HepG2 (cell line): Measurements from ENCODE around the gene FLACC1. TPM values are rescaled to one million over a fixed set of nuclear protein-coding genes. Genes with fewer than 3 reads are reported as not detected.

Experiments used
- ATAC-seq: fragments of 200-7000 bp; cut with Tn5 transposase; 3 replicates; pipeline ENCODE4 v1.9.1; 2020; ENCODE audit warnings: mild to moderate bottlenecking, moderate library complexity
- BruUV-seq: library from RNA; stranded (reverse); fragments of 400-500 nt; replicated peaks from 2 replicates; lab custom pipeline; 2021; lab: Mats Ljungman, UMichigan
- CTCF ChIA-PET: fragments of 300-600 bp; formaldehyde crosslinking; extraction: SDS; loops from one replicate; lab custom pipeline; 2021; ENCODE audit warnings: low total read pairs, inconsistent platforms, low intra/inter-chr PET ratio; lab: Yijun Ruan, JAX
- POLR2A ChIA-PET: fragments of 350-600 bp; sonication (Branson Sonifier 250); formaldehyde crosslinking; loops from one replicate; lab custom pipeline; 2020; ENCODE audit warnings: antibody characterized with exemption, inconsistent platforms; lab: Yijun Ruan, JAX
- DNase-seq: peaks from one replicate; pipeline ENCODE4 v3.0.0-alpha.2; 2015; ENCODE audit warnings: low spot score
- FAIRE-seq: peaks from 3 replicates; lab custom pipeline; 2011; peaks lifted over from hg19 to GRCh38; lab: Jason Lieb, UNC
- H2AFZ ChIP-seq: one replicate; pipeline ENCODE4 v1.6.1; 2011; ENCODE audit warnings: low read length, inconsistent platforms
- H3K27ac ChIP-seq: fragments of 300-600 bp; 3 replicates; pipeline ENCODE4 v1.8.0; 2011; ENCODE audit warnings: mixed run types, mild to moderate bottlenecking, mixed read lengths, low read length, inconsistent platforms; ENCODE audit not compliant: insufficient read depth; ENCODE audit errors: extremely low read length
- H3K27me3 ChIP-seq, 2 experiments: fragments of 200-600 bp in 1 of 2; 2 replicates in 1 of 2; 3 replicates in 1 of 2; pipeline versions ENCODE4 v1.6.0 to v1.8.0; 2011; ENCODE audit warnings: low read length in 2 of 2, mild to moderate bottlenecking in 2 of 2, moderate library complexity in 2 of 2, inconsistent platforms in 1 of 2; ENCODE audit not compliant: insufficient read depth in 2 of 2, control insufficient read depth in 1 of 2
- H3K36me3 ChIP-seq, 2 experiments: fragments of 200-600 bp in 1 of 2; replicated peaks in 1 of 2; 2 replicates in 1 of 2; 3 replicates in 1 of 2; pipeline versions ENCODE4 v1.5.1 to v1.8.0; 2011; ENCODE audit warnings: low read length in 2 of 2, inconsistent platforms in 1 of 2; ENCODE audit not compliant: insufficient read depth in 2 of 2, control insufficient read depth in 1 of 2
- H3K4me1 ChIP-seq: 2 replicates; pipeline ENCODE4 v1.5.1; 2012; ENCODE audit warnings: low read length, inconsistent platforms; ENCODE audit not compliant: insufficient read depth
- H3K4me2 ChIP-seq: 2 replicates; pipeline ENCODE4 v1.6.0; 2011; ENCODE audit warnings: low read depth, low read length, inconsistent platforms
- H3K4me3 ChIP-seq, 3 experiments: fragments of 200-600 bp in 1 of 3; sonication (generic), shearing (Covaris generic) in 1 of 3; replicated peaks in 1 of 3; 2 replicates each; pipeline ENCODE4 v1.5.1; 2011 to 2016; ENCODE audit warnings: low read length in 3 of 3, inconsistent platforms in 2 of 3, low read depth in 2 of 3, mild to moderate bottlenecking in 2 of 3, control low read depth in 1 of 3, mixed read lengths in 1 of 3; ENCODE audit not compliant: insufficient read depth in 1 of 3
- H3K79me2 ChIP-seq: one replicate; pipeline ENCODE4 v1.6.1; 2011; ENCODE audit warnings: low read length, inconsistent platforms; ENCODE audit not compliant: insufficient read depth
- H3K9ac ChIP-seq: 2 replicates; pipeline ENCODE4 v1.6.0; 2011; ENCODE audit warnings: mild to moderate bottlenecking, low read depth, low read length, inconsistent platforms; ENCODE audit not compliant: insufficient read depth
- H3K9me3 ChIP-seq: 2 replicates; pipeline ENCODE4 v1.5.1; 2012; ENCODE audit warnings: mild to moderate bottlenecking, low read length
- H4K20me1 ChIP-seq: 2 replicates; pipeline ENCODE4 v1.6.0; 2011; ENCODE audit warnings: inconsistent platforms, mild to moderate bottlenecking, low read length, moderate library complexity; ENCODE audit not compliant: insufficient read depth
- AGO1 ChIP-seq: fragments of 200-400 bp; formaldehyde crosslinking; IDR thresholded peaks from 2 replicates; pipeline ENCODE4 v1.6.1; 2017; ENCODE audit warnings: mild to moderate bottlenecking, low read depth, low read length, moderate library complexity; ENCODE audit not compliant: poor library complexity, severe bottlenecking
- CBX5 ChIP-seq: sonication (generic); formaldehyde crosslinking; IDR thresholded peaks from 2 replicates; pipeline ENCODE4 v1.4.0; 2020; ENCODE audit warnings: missing genetic modification reagents, borderline replicate concordance
- HDAC1 ChIP-seq: sonication (generic); formaldehyde crosslinking; IDR thresholded peaks from 2 replicates; pipeline ENCODE4 v1.5.1; 2020; ENCODE audit warnings: mild to moderate bottlenecking, missing genetic modification reagents
- JDP2 ChIP-seq: sonication (generic); formaldehyde crosslinking; IDR thresholded peaks from 2 replicates; pipeline ENCODE4 v1.8.1; 2022; ENCODE audit warnings: missing genetic modification reagents, borderline replicate concordance
- MAFF ChIP-seq: IDR thresholded peaks from 2 replicates; pipeline ENCODE4 v1.6.1; 2011; ENCODE audit warnings: low read depth, low read length, improper control_type of control experiment
- NFE2L2 ChIP-seq: fragments of 150-350 bp; IDR thresholded peaks from 2 replicates; pipeline ENCODE4 v1.6.1; 2014; ENCODE audit warnings: low read length
- RORA ChIP-seq: sonication (generic); formaldehyde crosslinking; IDR thresholded peaks from 2 replicates; pipeline ENCODE4 v1.5.0; 2020; ENCODE audit warnings: mild to moderate bottlenecking, missing genetic modification reagents, moderate library complexity
- RXRB ChIP-seq: IDR thresholded peaks from 2 replicates; pipeline ENCODE4 v1.6.1; 2016; ENCODE audit warnings: borderline replicate concordance, missing genetic modification reagents, missing compliant biosample characterization
- SMC3 ChIP-seq: IDR thresholded peaks from 2 replicates; pipeline ENCODE4 v1.6.1; 2011; ENCODE audit warnings: low read length, improper control_type of control experiment
- ZFP36L1 ChIP-seq: sonication (generic); formaldehyde crosslinking; IDR thresholded peaks from 2 replicates; pipeline ENCODE4 v1.8.0; 2022; ENCODE audit warnings: mild to moderate bottlenecking, missing genetic modification reagents, moderate library complexity
- ZNF230 ChIP-seq: sonication (generic); formaldehyde crosslinking; IDR thresholded peaks from 2 replicates; pipeline ENCODE4 v1.4.0; 2020; ENCODE audit warnings: mild to moderate bottlenecking, missing genetic modification reagents
- ZNF232 ChIP-seq: sonication (generic); formaldehyde crosslinking; IDR thresholded peaks from 2 replicates; pipeline ENCODE4 v1.4.0; 2020; ENCODE audit warnings: missing genetic modification reagents, borderline replicate concordance
- ZNF839 ChIP-seq: sonication (generic); formaldehyde crosslinking; IDR thresholded peaks from 2 replicates; pipeline ENCODE4 v1.4.0; 2020; ENCODE audit warnings: missing genetic modification reagents, mild to moderate bottlenecking, borderline replicate concordance
- WGBS: methylation state at CpG from one replicate; pipeline ENCODE4 v1.1.6; 2017; ENCODE audit warnings: low lambda C conversion rate; 5-methylcytosine and 5-hydroxymethylcytosine counted together
- in situ Hi-C: cut with HindIII; loops from 2 replicates; pipeline ENCODE4 v1.10.0; 2017; ENCODE audit warnings: low pct_unique_long_range_greater_than_20kb; ENCODE audit not compliant: extremely low pct_ligation_motif_present
- intact Hi-C: fragments of 100-400 bp; cut with micrococcal nuclease; formaldehyde crosslinking; loops from one replicate; pipeline ENCODE4 v1.10.0; 2022; ENCODE audit not compliant: unreplicated experiment
- polyA plus RNA-seq, 8 experiments: library from polyadenylated mRNA; depleted of rRNA in 3 of 8; stranded (reverse) in 7 of 8; unstranded in 1 of 8; fragments of >200 nt; fragmentation: Illumina TruSeq in 4 of 8; extraction: Trizol in 4 of 8; gene quantifications; 2 replicates each; pipeline versions ENCODE4 v1.2.1 to v1.2.3, GENCODE V29; 2011 to 2016; ENCODE audit warnings: low read depth in 4 of 8, missing spikeins in 1 of 8, mixed read lengths in 1 of 8; ENCODE audit not compliant: insufficient read depth in 1 of 8
- total RNA-seq, 5 experiments: library from RNA; depleted of rRNA; stranded (reverse); fragments of >200 nt; fragmentation: Illumina TruSeq; extraction: Trizol; gene quantifications; 2 replicates each; pipeline ENCODE4 v1.2.3, GENCODE V29; 2016; ENCODE audit warnings: low read depth in 1 of 5
- TF ChIP-seq, protein P1 (sequence below): sonication (generic); formaldehyde crosslinking; IDR thresholded peaks from 2 replicates; pipeline ENCODE4 v1.8.0; 2022; ENCODE audit warnings: mild to moderate bottlenecking, missing genetic modification reagents, borderline replicate concordance
- TF ChIP-seq, protein P2 (sequence below): sonication (generic); formaldehyde crosslinking; IDR thresholded peaks from 2 replicates; pipeline ENCODE4 v1.8.0; 2022; ENCODE audit warnings: low read depth, missing genetic modification reagents

FLACC1 gene
- total and polyA plus RNA-seq, 2 of the 13 experiments (the other 11 are each of a cell fraction or from before 2014, with no cell fraction given): 0.35 to 0.59 TPM

DNA sequence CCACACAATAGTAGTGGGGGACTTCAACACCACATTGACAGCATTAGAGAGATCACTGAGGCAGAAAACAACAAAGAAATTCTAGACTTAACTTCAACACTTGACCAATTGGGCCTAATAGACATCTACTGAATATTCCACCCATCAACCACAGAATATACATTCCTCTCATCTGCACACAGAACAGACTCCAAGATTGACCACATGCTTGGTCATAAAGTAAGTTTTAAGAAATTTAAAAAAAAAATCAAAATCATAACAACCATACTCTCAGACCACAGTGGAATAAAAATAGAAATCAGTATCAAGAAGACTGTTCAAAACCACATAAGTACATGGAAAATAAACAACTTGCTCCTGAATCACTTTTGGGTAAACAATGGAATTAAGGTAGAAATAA, 9.0 kb upstream of the FLACC1 start:
- H3K4me3 ChIP-seq: no peak overlapping the region
- TF ChIP-seq RXRB (no peak), SMC3 (no peak), HDAC1 (CRISPR knock-in tag) (no peak), ZNF230 (CRISPR knock-in tag) (no peak)
- TF ChIP-seq, protein P1, sequence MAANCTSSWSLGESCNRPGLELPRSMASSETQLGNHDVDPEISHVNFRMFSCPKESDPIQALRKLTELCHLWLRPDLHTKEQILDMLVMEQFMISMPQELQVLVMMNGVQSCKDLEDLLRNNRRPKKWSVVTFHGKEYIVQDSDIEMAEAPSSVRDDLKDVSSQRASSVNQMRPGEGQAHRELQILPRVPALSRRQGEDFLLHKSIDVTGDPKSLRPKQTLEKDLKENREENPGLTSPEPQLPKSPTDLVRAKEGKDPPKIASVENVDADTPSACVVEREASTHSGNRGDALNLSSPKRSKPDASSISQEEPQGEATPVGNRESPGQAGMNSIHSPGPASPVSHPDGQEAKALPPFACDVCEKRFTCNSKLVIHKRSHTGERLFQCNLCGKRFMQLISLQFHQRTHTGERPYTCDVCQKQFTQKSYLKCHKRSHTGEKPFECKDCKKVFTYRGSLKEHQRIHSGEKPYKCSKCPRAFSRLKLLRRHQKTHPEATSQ (CRISPR knock-in tag): no peak
- no peak overlapping the region for H3K9ac ChIP-seq
- H3K79me2 ChIP-seq: no peaks in the 10 kb centered on the region
- no peak overlapping the region for H3K27ac ChIP-seq
- ChIA-PET CTCF (no interaction called here), POLR2A (no interaction called here)
- in situ Hi-C loops (no loop called here), intact Hi-C loops (no loop called here)
- H3K36me3 ChIP-seq: no peaks in the 10 kb centered on the region
- H4K20me1 ChIP-seq: no peaks in the 10 kb centered on the region
- no TSS peak for BruUV-seq
- H3K4me2 ChIP-seq: no peak overlapping the region
- FAIRE-seq (no peak), ATAC-seq (no peak), DNase-seq (no peak)
- H3K9me3 ChIP-seq: peaks cover 16% of the 10 kb centered on the region
- no peaks in the 10 kb centered on the region for H3K27me3 ChIP-seq
- H3K4me1 ChIP-seq: peaks cover 11% of the 10 kb centered on the region
- no peak overlapping the region for H2AFZ ChIP-seq

DNA sequence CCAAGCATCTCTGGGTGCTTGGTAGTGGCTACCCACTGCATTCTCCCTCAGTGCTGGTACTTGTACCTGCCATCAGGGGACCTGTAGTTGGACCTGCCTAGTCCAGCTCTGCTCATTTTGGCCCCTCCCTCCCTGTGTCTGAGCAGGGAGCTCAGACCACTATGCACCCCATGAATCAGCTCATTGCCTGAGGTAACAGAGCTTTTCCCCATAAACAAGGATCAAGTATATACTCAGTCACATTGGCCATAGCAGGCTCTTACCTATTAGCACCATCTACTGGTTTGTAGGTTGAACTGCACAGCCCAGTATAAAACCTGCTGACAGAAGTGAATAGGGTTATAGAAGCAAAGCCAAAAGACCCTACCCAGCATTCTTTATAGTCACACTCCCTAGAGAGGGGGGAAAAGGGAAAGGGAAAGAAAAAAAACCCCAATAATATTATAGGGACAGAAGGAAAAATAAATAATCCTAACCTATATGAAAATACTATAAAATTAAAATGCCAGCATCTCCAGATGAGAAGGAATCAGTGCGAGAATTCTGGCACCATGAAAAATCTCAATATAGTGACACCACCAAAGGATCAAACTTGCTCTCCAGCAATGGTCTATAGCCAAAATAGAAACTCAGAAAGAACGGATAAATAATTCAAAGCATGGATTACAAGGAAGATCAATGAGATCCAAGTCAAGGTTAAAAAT, 6.9 kb upstream of the FLACC1 start:
- FAIRE-seq: peak; percentile 75
- WGBS: 81% methylated on average over 2 of the region's 2 CpGs
- peak; percentile 64 for DNase-seq
- H3K4me2 ChIP-seq: no peak overlapping the region
- no peaks in the 10 kb centered on the region for H3K79me2 ChIP-seq
- H3K27ac ChIP-seq: no peak overlapping the region
- intact Hi-C loops (loop anchor here (1.0 kb wide), 2 partner anchors 19 to 128 kb away; no protein-coding TSS in a partner anchor), in situ Hi-C loops (loop anchor here (5.0 kb wide), 1 partner anchor 122 kb away; no protein-coding TSS in a partner anchor)
- no peak overlapping the region for H2AFZ ChIP-seq
- H3K4me3 ChIP-seq: no peak overlapping the region
- no TSS peak for BruUV-seq
- H3K4me1 ChIP-seq: no peaks in the 10 kb centered on the region
- H3K27me3 ChIP-seq: no peaks in the 10 kb centered on the region
- ChIA-PET POLR2A (no interaction called here), CTCF (interaction anchor here (0.8 to 4.3 kb wide), 3 partner anchors 126 to 130 kb away, joined by 3 to 37 read pairs (median 3); no protein-coding TSS in a partner anchor)
- peak; percentile 90 for ATAC-seq
- H3K36me3 ChIP-seq: no peaks in the 10 kb centered on the region
- H3K9me3 ChIP-seq: peaks cover 16% of the 10 kb centered on the region
- no peaks in the 10 kb centered on the region for H4K20me1 ChIP-seq
- no peak overlapping the region for H3K9ac ChIP-seq
- TF ChIP-seq AGO1 (no peak), ZNF232 (no peak), JDP2 (CRISPR knock-in tag) (no peak), RORA (CRISPR knock-in tag) (no peak), ZFP36L1 (CRISPR knock-in tag) (no peak), ZNF839 (CRISPR knock-in tag) (no peak), NFE2L2 (no peak), CBX5 (CRISPR knock-in tag) (no peak), MAFF (peak; percentile 56)
- TF ChIP-seq, protein P2, sequence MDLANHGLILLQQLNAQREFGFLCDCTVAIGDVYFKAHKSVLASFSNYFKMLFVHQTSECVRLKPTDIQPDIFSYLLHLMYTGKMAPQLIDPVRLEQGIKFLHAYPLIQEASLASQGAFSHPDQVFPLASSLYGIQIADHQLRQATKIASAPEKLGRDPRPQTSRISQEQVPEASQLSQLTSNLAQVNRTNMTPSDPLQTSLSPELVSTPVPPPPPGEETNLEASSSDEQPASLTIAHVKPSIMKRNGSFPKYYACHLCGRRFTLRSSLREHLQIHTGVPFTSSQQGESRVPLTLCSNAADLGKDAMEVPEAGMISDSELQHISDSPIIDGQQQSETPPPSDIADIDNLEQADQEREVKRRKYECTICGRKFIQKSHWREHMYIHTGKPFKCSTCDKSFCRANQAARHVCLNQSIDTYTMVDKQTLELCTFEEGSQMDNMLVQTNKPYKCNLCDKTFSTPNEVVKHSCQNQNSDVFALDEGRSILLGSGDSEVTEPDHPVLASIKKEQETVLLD (CRISPR knock-in tag): no peak
